BJ (cell line): ENCODE results near the gene FCRL5. TPM values are rescaled to one million over a fixed set of nuclear protein-coding genes. Genes with fewer than 3 reads are reported as not detected.

Experiments
- CTCF ChIA-PET: fragments of 350-600 bp; formaldehyde crosslinking; extraction: SDS; loops from one replicate; lab custom pipeline; 2021; ENCODE audit warnings: antibody characterized with exemption, inconsistent platforms; lab: Yijun Ruan, JAX
- POLR2A ChIA-PET: fragments of 300-600 bp; sonication (Branson Sonifier 250); formaldehyde crosslinking; extraction: SDS; loops from one replicate; lab custom pipeline; 2021; ENCODE audit warnings: antibody characterized with exemption; lab: Charles Lee
- DNase-seq: peaks from one replicate; pipeline ENCODE4 v3.0.0-alpha.2; 2011; ENCODE audit warnings: low read depth
- H3K27me3 ChIP-seq: 2 replicates; pipeline ENCODE4 v1.6.0; 2011; ENCODE audit warnings: low read length; ENCODE audit not compliant: control insufficient read depth, insufficient read depth
- H3K36me3 ChIP-seq: 2 replicates; pipeline ENCODE4 v1.5.1; 2011; ENCODE audit warnings: low read length; ENCODE audit not compliant: control insufficient read depth, insufficient read depth
- H3K4me3 ChIP-seq: 2 replicates; pipeline ENCODE4 v1.5.1; 2011; ENCODE audit warnings: low read depth, mild to moderate bottlenecking, control low read depth, low read length
- polyA minus RNA-seq: library from RNA; depleted of rRNA, polyadenylated mRNA; stranded (reverse); fragments of >200 nt; gene quantifications from 2 replicates; pipeline ENCODE4 v1.2.3, GENCODE V29; 2011; rRNA and poly(A)+ RNA removed
- polyA plus RNA-seq: library from polyadenylated mRNA; depleted of rRNA; stranded (reverse); fragments of >200 nt; gene quantifications from 2 replicates; pipeline ENCODE4 v1.2.3, GENCODE V29; 2011; rRNA removed
- TF ChIP-seq, protein P1 (sequence below): IDR thresholded peaks from 2 replicates; pipeline ENCODE4 v1.5.1; 2011; ENCODE audit warnings: low read depth, mild to moderate bottlenecking, control low read depth, inconsistent platforms, low read length, moderate library complexity; ENCODE audit not compliant: insufficient read depth

Gene FCRL5
- polyA plus RNA-seq (not detected in 2 replicates), polyA minus RNA-seq (not detected in 2 replicates)

DNA sequence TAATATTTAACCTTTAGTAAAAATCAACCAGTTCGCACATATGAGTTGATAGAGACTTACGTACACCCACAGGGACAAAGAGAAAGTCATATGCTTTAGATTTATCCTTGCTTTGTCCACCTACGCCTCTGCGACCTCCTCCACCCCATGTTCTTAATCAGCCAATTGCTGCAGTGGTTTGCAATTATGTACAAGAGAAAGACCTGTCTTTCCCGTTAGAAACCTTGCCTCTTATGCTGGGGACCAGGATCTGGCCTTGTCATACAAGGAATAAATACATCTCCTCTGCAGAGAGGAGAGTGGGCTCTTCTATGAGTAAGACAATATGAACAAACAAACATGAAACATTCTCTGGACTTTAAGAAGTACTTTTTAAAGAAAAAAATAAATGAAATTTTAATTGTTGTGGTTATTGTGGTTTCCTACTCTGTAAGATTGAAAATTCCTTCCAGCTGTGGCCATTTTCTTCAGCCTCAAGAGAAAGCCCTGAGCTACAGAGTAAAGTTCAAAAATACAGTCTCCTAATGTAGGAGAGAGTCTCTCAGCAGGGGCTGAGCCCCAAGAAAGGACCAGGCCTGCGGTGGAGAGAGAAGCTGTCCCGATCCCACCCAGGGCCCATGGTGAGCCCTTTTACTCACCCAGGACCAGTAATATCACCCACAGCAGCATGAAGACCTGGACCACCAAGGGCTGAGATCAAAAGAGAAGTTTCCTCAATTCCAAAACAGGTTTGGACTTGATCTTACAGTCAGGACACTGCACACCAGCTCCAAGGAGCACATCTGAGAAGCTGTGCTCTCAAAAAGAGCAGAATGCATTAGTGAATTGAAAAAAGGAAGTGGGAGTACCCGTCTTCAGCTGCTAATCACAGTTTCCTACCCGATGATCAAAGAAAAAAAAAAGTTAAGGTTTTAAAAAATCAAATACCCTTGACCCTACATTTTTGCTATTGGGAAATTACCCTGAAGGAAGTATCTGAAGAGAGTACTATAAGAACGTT, at the start of gene FCRL5:
Gene FCRL5, minus strand, starts transcription at position 822 of the 1,000 bp plus-strand sequence. Its CDS starts 153 bp downstream, at position 669.
- no peaks in the 10 kb centered on the region for H3K27me3 ChIP-seq
- ChIA-PET CTCF (interaction anchor here (0.9 kb wide), 1 partner anchor 18 kb away, joined by 4 read pairs; no protein-coding TSS in a partner anchor), POLR2A (no interaction called here)
- TF ChIP-seq, protein P1, sequence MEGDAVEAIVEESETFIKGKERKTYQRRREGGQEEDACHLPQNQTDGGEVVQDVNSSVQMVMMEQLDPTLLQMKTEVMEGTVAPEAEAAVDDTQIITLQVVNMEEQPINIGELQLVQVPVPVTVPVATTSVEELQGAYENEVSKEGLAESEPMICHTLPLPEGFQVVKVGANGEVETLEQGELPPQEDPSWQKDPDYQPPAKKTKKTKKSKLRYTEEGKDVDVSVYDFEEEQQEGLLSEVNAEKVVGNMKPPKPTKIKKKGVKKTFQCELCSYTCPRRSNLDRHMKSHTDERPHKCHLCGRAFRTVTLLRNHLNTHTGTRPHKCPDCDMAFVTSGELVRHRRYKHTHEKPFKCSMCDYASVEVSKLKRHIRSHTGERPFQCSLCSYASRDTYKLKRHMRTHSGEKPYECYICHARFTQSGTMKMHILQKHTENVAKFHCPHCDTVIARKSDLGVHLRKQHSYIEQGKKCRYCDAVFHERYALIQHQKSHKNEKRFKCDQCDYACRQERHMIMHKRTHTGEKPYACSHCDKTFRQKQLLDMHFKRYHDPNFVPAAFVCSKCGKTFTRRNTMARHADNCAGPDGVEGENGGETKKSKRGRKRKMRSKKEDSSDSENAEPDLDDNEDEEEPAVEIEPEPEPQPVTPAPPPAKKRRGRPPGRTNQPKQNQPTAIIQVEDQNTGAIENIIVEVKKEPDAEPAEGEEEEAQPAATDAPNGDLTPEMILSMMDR: no peak
- no peak for DNase-seq
- no peaks in the 10 kb centered on the region for H3K36me3 ChIP-seq
- H3K4me3 ChIP-seq: no peak within 1 kb of the TSS

DNA sequence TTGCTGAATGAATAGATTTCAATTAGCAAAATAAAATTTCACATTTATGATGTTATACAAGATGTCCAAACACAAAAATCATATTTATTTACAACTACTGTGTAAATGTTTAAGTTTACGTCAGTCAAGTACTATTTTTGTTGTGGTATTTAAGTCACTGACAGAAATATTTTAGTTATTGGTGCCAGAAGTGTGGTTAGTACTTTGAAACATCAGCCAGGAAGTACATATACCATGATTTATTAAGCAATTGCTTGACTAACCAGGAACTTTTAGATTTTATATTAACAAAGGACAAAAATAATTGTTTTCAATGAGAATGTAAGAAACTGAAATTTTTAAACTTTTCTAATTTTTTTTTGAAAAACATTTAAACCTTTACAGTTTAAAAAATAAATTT, 47.9 kb upstream of the FCRL5 start:
- Histone ChIP-seq H3K4me3 (no peak overlapping the region), H3K36me3 (no peaks in the 10 kb centered on the region), H3K27me3 (no peaks in the 10 kb centered on the region)
- POLR2A ChIA-PET: no interaction called here
- DNase-seq: no peak
- CTCF ChIA-PET: no interaction called here
- TF ChIP-seq, protein P1: no peak

DNA sequence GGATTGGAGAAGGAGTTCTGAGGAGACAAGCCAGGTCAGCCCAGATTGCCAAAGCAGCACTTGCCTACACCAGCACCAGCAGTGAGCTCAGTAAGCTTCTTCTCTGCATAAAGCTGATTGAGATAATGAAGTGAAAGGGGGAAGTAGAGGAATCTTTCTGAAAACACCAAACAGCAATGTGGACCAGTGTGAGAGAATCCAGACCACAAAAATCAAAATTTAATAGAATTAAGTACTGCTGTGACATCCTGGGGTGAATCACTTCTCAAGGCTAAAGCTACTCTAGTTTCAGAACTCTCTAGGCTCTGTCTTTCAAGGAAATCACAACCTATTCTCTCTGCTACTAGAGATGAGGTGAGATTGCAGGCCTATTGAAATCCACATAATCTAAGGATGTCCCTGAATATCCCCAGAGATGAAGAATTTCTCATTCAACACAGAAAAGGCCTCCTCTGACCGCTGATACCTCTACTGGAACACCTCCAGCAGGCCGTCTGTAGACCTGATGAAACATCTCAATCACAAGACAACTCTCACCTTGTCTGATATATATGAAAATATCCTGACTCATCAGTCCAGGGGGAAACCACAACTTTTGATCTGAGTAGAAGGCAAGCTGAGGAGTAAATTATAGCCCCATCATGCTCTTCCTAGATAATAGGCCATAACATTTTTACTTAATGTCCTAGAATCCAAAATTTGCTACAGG, 45.8 kb upstream of the FCRL5 start, which contains the start of gene FCRL4:
Gene FCRL4, minus strand, starts transcription at position 127 of the 709 bp plus-strand sequence. CDS start 141 bp downstream, outside the sequence.
- no peak for DNase-seq
- TF ChIP-seq, protein P1: no peak
- Histone ChIP-seq H3K36me3 (no peaks in the 10 kb centered on the region), H3K4me3 (no peak within 1 kb of the TSS), H3K27me3 (no peaks in the 10 kb centered on the region)
- ChIA-PET POLR2A (no interaction called here), CTCF (interaction anchor here (2.1 kb wide), 1 partner anchor 18 kb away, joined by 7 read pairs; no protein-coding TSS in a partner anchor)

DNA sequence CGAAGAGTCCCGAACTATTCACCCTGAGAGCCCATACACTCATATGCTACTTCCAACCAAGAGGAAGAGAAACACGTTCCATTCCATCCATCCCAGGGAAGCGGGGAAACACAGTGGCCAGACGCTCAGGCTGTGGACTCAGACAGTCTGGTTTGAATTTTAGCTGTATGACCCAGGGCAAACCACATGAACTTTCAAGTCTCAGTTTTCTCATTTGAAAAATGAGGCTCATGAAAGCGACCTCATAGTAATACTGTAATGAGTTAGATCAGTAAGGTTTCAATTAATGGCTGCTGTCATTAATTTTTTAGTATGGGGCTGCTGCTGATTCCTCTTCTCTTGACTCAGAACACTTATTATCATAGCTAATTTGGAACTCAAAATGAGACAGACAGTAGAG, 44.1 kb upstream of the FCRL5 start:
- TF ChIP-seq, protein P1: no peak
- ChIA-PET CTCF (interaction anchor here (2.4 kb wide), 1 partner anchor 16 kb away, joined by 11 read pairs; no protein-coding TSS in a partner anchor), POLR2A (no interaction called here)
- no peaks in the 10 kb centered on the region for H3K27me3 ChIP-seq
- DNase-seq: no peak
- no peaks in the 10 kb centered on the region for H3K36me3 ChIP-seq
- no peak overlapping the region for H3K4me3 ChIP-seq

DNA sequence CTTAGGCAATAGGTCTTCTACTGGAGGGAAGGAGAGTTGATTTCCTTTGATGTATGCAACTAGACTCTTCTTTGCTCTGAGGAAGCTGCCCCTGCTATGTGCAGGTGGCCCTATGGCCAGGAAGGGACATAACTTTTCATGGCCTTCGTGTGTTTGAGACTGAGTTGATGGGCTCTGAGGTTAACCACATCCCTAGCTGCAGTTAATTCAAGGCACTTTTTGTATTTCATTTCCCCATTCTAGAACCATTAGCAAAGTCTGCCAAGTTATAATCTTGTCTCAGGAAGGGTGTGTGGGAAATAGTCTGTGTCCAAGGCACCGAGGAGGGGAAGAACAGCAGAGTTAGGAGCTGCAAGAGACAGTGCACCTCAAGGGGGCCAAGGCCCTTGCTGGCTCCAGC, 43.0 kb upstream of the FCRL5 start:
- DNase-seq: no peak
- Histone ChIP-seq H3K4me3 (no peak overlapping the region), H3K36me3 (no peaks in the 10 kb centered on the region), H3K27me3 (no peaks in the 10 kb centered on the region)
- TF ChIP-seq, protein P1: no peak
- POLR2A ChIA-PET: no interaction called here
- CTCF ChIA-PET: interaction anchor here (2.4 kb wide), 1 partner anchor 15 kb away, joined by 11 read pairs; no protein-coding TSS in a partner anchor
